ENCODE results near the gene ELF4.

Gene ELF4

GRCh38 chrX:130110379-130111219 lies at the start of gene ELF4:
Gene ELF4 (minus strand): TSS chrX:130110497. CDS start chrX:130081330, 29,167 bp downstream.
- H3K36me3 ChIP-seq (ENCODE audit: insufficient read depth, low read length), result no peaks in the 10 kb centered on the region
- peak within 1 kb of the TSS; percentile 3 for H3K9ac ChIP-seq (ENCODE audit: low read length)

GRCh38 chrX:130159776-130160175 lies 49.5 kb upstream of the ELF4 start:
- no peak overlapping the region for H3K9ac ChIP-seq (ENCODE audit: low read length)
- H3K27ac ChIP-seq (ENCODE audit: low read depth, low read length), result no peak overlapping the region
- H3K4me3 ChIP-seq (ENCODE audit: low read depth in 1 of 2, low read length in 2 of 2), result no peak overlapping the region
- H3K27me3 ChIP-seq (ENCODE audit: control insufficient read depth in 1 of 2, insufficient read depth in 2 of 2, low read length in 2 of 2), result no peaks in the 10 kb centered on the region
- no peaks in the 10 kb centered on the region for H3K36me3 ChIP-seq (ENCODE audit: insufficient read depth, low read length)
- H3K9me3 ChIP-seq (ENCODE audit: low read length), result no peaks in the 10 kb centered on the region
- H3K4me1 ChIP-seq (ENCODE audit: insufficient read depth, low read length), result peaks cover 7% of the 10 kb centered on the region

More at GRCh38 chrX:130110379-130111219, at the start of gene ELF4:
- peak within 1 kb of the TSS; percentile 45 for H3K27ac ChIP-seq (ENCODE audit: low read depth, low read length)
- H3K4me3 ChIP-seq (ENCODE audit: low read depth in 1 of 2, low read length in 2 of 2), result peak within 1 kb of the TSS; percentile 29 to 34
- H3K9me3 ChIP-seq (ENCODE audit: low read length), result no peaks in the 10 kb centered on the region
- peaks cover 11% of the 10 kb centered on the region for H3K4me1 ChIP-seq (ENCODE audit: insufficient read depth, low read length)
- H3K27me3 ChIP-seq (ENCODE audit: control insufficient read depth in 1 of 2, insufficient read depth in 2 of 2, low read length in 2 of 2), result no peaks in the 10 kb centered on the region

GRCh38 chrX:130158311-130158710 lies 48.0 kb upstream of the ELF4 start:
- Histone ChIP-seq H3K36me3 (ENCODE audit: insufficient read depth, low read length) (no peaks in the 10 kb centered on the region), H3K4me1 (ENCODE audit: insufficient read depth, low read length) (no peaks in the 10 kb centered on the region), H3K4me3 (ENCODE audit: low read depth in 1 of 2, low read length in 2 of 2) (no peak overlapping the region), H3K9ac (ENCODE audit: low read length) (no peak overlapping the region), H3K9me3 (ENCODE audit: low read length) (no peaks in the 10 kb centered on the region), H3K27me3 (ENCODE audit: control insufficient read depth in 1 of 2, insufficient read depth in 2 of 2, low read length in 2 of 2) (no peaks in the 10 kb centered on the region), H3K27ac (ENCODE audit: low read depth, low read length) (no peak overlapping the region)

DNA sequence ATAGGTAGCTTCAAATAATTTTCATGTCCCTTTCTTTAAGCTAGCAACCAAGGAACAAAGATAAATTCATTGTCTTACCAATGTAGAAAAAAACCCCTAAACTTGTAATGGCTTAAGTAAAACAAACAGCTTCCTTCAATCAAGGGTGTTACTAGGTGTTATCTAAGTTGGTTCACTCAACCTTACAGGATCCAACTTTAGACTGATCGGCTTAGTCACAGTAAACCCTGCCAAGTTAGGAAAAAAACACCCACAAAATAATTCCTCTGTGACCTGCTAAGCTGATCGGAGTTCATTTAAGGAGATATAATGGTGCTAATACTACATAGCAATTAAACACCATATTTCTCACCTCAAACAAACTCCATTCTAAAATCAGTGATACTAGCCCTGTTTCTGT lies 45.3 kb upstream of the ELF4 start:
- no peaks in the 10 kb centered on the region for H3K4me1 ChIP-seq (ENCODE audit: insufficient read depth, low read length)
- no peak overlapping the region for H3K27ac ChIP-seq (ENCODE audit: low read depth, low read length)
- no peak overlapping the region for H3K4me3 ChIP-seq (ENCODE audit: low read depth in 1 of 2, low read length in 2 of 2)
- H3K9ac ChIP-seq (ENCODE audit: low read length), result no peak overlapping the region
- H3K27me3 ChIP-seq (ENCODE audit: control insufficient read depth in 1 of 2, insufficient read depth in 2 of 2, low read length in 2 of 2), result no peaks in the 10 kb centered on the region
- H3K36me3 ChIP-seq (ENCODE audit: insufficient read depth, low read length), result no peaks in the 10 kb centered on the region
- no peaks in the 10 kb centered on the region for H3K9me3 ChIP-seq (ENCODE audit: low read length)

GRCh38 chrX:130147631-130148030 lies 37.3 kb upstream of the ELF4 start:
- H3K27ac ChIP-seq (ENCODE audit: low read depth, low read length), result no peak overlapping the region
- H3K4me3 ChIP-seq (ENCODE audit: low read depth in 1 of 2, low read length in 2 of 2), result no peak overlapping the region
- peaks cover 20% of the 10 kb centered on the region for H3K36me3 ChIP-seq (ENCODE audit: insufficient read depth, low read length)
- no peaks in the 10 kb centered on the region for H3K4me1 ChIP-seq (ENCODE audit: insufficient read depth, low read length)
- no peaks in the 10 kb centered on the region for H3K9me3 ChIP-seq (ENCODE audit: low read length)
- H3K27me3 ChIP-seq (ENCODE audit: control insufficient read depth in 1 of 2, insufficient read depth in 2 of 2, low read length in 2 of 2), result no peaks in the 10 kb centered on the region
- no peak overlapping the region for H3K9ac ChIP-seq (ENCODE audit: low read length)

GRCh38 chrX:130145123-130145522 lies 34.8 kb upstream of the ELF4 start:
- H3K4me3 ChIP-seq (ENCODE audit: low read depth in 1 of 2, low read length in 2 of 2), result no peak overlapping the region
- H3K36me3 ChIP-seq (ENCODE audit: insufficient read depth, low read length), result peaks cover 20% of the 10 kb centered on the region
- no peak overlapping the region for H3K9ac ChIP-seq (ENCODE audit: low read length)
- no peaks in the 10 kb centered on the region for H3K4me1 ChIP-seq (ENCODE audit: insufficient read depth, low read length)
- H3K27me3 ChIP-seq (ENCODE audit: control insufficient read depth in 1 of 2, insufficient read depth in 2 of 2, low read length in 2 of 2), result no peaks in the 10 kb centered on the region
- H3K27ac ChIP-seq (ENCODE audit: low read depth, low read length), result no peak overlapping the region
- H3K9me3 ChIP-seq (ENCODE audit: low read length), result no peaks in the 10 kb centered on the region

DNA sequence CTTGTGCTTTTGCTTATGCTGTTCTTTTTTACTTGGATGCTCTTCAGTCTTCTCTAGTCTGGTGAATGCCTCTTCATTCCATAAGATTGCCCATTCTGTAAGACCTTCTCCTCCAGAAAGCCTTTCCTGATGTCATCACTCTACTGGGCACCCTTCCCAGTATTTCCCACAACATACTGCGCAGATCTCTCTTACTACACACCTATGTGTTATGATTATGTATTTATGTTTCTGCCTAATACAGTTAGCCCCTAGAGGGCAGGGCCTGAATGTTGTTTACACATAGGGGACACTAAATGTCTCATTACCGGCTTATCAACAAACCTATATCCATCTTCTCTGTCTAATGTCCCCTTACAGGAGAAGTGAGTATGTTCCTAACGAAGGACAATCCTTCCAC lies 34.2 kb upstream of the ELF4 start:
- Histone ChIP-seq H3K27ac (ENCODE audit: low read depth, low read length) (no peak overlapping the region), H3K36me3 (ENCODE audit: insufficient read depth, low read length) (peaks cover 20% of the 10 kb centered on the region), H3K9ac (ENCODE audit: low read length) (no peak overlapping the region), H3K27me3 (ENCODE audit: control insufficient read depth in 1 of 2, insufficient read depth in 2 of 2, low read length in 2 of 2) (no peaks in the 10 kb centered on the region), H3K4me3 (ENCODE audit: low read depth in 1 of 2, low read length in 2 of 2) (no peak overlapping the region), H3K9me3 (ENCODE audit: low read length) (no peaks in the 10 kb centered on the region), H3K4me1 (ENCODE audit: insufficient read depth, low read length) (no peaks in the 10 kb centered on the region)

DNA sequence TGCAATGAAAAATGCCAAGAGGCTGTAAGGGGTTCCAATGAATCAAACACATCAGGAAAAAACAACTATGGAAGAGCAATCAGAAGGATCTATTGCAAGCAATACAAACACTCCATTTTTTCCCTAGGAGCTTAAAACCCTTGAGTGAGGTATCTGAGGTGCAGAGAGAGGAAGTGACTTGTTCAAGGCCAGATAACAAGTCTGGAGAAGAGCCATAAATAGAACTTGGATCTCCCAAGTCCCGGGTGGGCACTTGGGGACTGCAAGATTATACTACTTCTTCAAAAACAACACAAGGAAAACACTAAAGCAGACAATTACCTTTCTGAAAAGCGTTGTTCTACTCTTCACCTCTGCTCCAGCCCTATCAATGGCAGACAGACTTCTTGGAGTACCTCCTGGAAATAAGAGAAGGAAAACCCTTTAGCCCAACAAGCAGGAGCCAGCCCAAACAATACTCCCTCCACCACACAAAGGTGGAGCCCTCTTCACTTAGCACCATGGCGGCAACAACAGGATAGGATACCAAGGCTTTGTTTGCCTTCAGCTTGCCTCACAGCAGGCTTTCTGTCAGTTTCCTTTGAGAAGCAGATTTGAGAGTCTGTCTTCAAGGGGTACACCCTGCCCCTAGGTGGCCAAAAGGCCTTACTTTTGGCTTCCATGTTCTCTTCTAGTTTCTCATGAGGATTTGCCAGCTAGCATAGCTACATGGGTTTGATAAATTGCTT lies 29.3 kb upstream of the ELF4 start:
- no peaks in the 10 kb centered on the region for H3K4me1 ChIP-seq (ENCODE audit: insufficient read depth, low read length)
- no peak overlapping the region for H3K4me3 ChIP-seq (ENCODE audit: low read depth in 1 of 2, low read length in 2 of 2)
- H3K9ac ChIP-seq (ENCODE audit: low read length), result no peak overlapping the region
- no peaks in the 10 kb centered on the region for H3K9me3 ChIP-seq (ENCODE audit: low read length)
- H3K27ac ChIP-seq (ENCODE audit: low read depth, low read length), result no peak overlapping the region
- H3K36me3 ChIP-seq (ENCODE audit: insufficient read depth, low read length), result peaks cover 28% of the 10 kb centered on the region
- H3K27me3 ChIP-seq (ENCODE audit: control insufficient read depth in 1 of 2, insufficient read depth in 2 of 2, low read length in 2 of 2), result no peaks in the 10 kb centered on the region

DNA sequence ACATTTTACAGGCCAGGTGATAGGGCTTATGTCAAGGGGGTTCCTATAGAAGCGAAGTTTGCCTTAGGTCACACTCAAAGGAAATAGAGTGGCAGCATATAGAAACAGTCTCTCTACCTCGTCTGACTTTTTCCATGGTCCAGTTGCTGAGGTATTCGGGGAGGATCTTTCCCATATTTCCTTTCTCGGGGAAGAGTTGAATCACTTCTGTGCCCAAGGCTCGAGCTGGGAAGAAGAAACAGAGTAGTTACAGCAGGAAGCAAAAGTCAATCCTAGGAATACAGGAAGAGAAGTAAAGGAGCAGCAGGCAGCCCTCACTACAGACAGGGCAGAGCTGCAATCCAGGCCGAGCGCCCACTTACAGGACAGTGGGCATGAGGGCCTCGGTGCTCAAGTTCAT lies 26.7 kb upstream of the ELF4 start:
- H3K4me3 ChIP-seq (ENCODE audit: low read depth in 1 of 2, low read length in 2 of 2), result no peak overlapping the region
- no peaks in the 10 kb centered on the region for H3K4me1 ChIP-seq (ENCODE audit: insufficient read depth, low read length)
- H3K9me3 ChIP-seq (ENCODE audit: low read length), result no peaks in the 10 kb centered on the region
- H3K36me3 ChIP-seq (ENCODE audit: insufficient read depth, low read length), result peaks cover 31% of the 10 kb centered on the region
- H3K9ac ChIP-seq (ENCODE audit: low read length), result no peak overlapping the region
- no peak overlapping the region for H3K27ac ChIP-seq (ENCODE audit: low read depth, low read length)
- H3K27me3 ChIP-seq (ENCODE audit: control insufficient read depth in 1 of 2, insufficient read depth in 2 of 2, low read length in 2 of 2), result no peaks in the 10 kb centered on the region

DNA sequence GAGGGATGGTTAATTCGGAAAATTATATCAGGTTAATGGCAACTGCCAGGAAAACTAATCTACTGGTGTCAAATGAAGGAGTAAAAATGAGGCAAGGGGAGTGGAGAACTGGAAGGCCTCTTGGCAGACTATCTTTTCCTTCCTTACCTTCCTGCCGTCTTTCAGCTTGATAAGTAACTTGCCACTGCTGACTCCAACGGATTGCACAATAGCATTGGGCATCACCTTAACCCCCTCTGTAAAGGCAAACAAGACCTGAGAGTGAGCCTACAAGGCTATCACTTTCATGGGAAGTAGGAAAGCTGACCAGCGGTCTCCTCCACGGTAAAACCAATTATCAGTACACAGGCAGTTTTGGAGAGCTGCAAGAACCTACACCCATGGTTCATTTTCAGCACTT lies 26.2 kb upstream of the ELF4 start:
- Histone ChIP-seq H3K9me3 (ENCODE audit: low read length) (no peaks in the 10 kb centered on the region), H3K27ac (ENCODE audit: low read depth, low read length) (no peak overlapping the region), H3K4me3 (ENCODE audit: low read depth in 1 of 2, low read length in 2 of 2) (no peak overlapping the region), H3K4me1 (ENCODE audit: insufficient read depth, low read length) (no peaks in the 10 kb centered on the region), H3K27me3 (ENCODE audit: control insufficient read depth in 1 of 2, insufficient read depth in 2 of 2, low read length in 2 of 2) (no peaks in the 10 kb centered on the region), H3K36me3 (ENCODE audit: insufficient read depth, low read length) (peaks cover 35% of the 10 kb centered on the region), H3K9ac (ENCODE audit: low read length) (no peak overlapping the region)

- Histone ChIP-seq H3K4me3 (ENCODE audit: low read depth in 1 of 2, low read length in 2 of 2) (no peak overlapping the region), H3K4me1 (ENCODE audit: insufficient read depth, low read length) (peaks cover under 1% of the 10 kb centered on the region), H3K9me3 (ENCODE audit: low read length) (no peaks in the 10 kb centered on the region), H3K27ac (ENCODE audit: low read depth, low read length) (no peak overlapping the region), H3K9ac (ENCODE audit: low read length) (no peak overlapping the region), H3K36me3 (ENCODE audit: insufficient read depth, low read length) (peaks cover 34% of the 10 kb centered on the region), H3K27me3 (ENCODE audit: control insufficient read depth in 1 of 2, insufficient read depth in 2 of 2, low read length in 2 of 2) (no peaks in the 10 kb centered on the region)
Observed at GRCh38 chrX:130130990-130131389, 20.7 kb upstream of the ELF4 start.
